ENCODE measurements around the gene SLAMF1.
A peak's percentile ranks its signal among the peaks of the same experiment; 100 is the strongest.
"Not testable (repeated sequence)": the region's sequence is repeated elsewhere in the genome, so short reads cannot be mapped to it uniquely, and the experiment has no call there.

Gene SLAMF1

GRCh38 chr1:160646711-160647328 is at the start of gene SLAMF1:
SLAMF1 (minus strand) TSS chr1:160647044; CDS start chr1:160646945, 99 bp downstream.
- DNase-seq = no peak

GRCh38 chr1:160692390-160692789 is 45.5 kb upstream of the SLAMF1 start:
- not testable (repeated sequence) for DNase-seq

GRCh38 chr1:160685266-160685665 is 38.4 kb upstream of the SLAMF1 start:
- no peak for DNase-seq

- no peak for DNase-seq
Observed at GRCh38 chr1:160682983-160683865, 36.4 kb upstream of the SLAMF1 start.

- no peak for DNase-seq
Observed at GRCh38 chr1:160681891-160682140, 35.0 kb upstream of the SLAMF1 start.

- DNase-seq = peak; percentile 34
Observed at GRCh38 chr1:160681066-160681890, 34.4 kb upstream of the SLAMF1 start.

- DNase-seq = no peak
Observed at GRCh38 chr1:160680399-160680798, 33.6 kb upstream of the SLAMF1 start.

- no peak for DNase-seq
Observed at GRCh38 chr1:160679893-160680292, 33.0 kb upstream of the SLAMF1 start.

GRCh38 chr1:160676869-160677597 is 30.2 kb upstream of the SLAMF1 start:
- DNase-seq = no peak

- peak; percentile 54 for DNase-seq
Observed at GRCh38 chr1:160675641-160676410, 29.0 kb upstream of the SLAMF1 start.

- DNase-seq = no peak
Observed at GRCh38 chr1:160674415-160674814, 27.6 kb upstream of the SLAMF1 start.

- no peak for DNase-seq
Observed at GRCh38 chr1:160672789-160673695, 26.2 kb upstream of the SLAMF1 start.

GRCh38 chr1:160671603-160672517 is 25.0 kb upstream of the SLAMF1 start:
- DNase-seq = no peak

GRCh38 chr1:160670701-160671100 is 23.9 kb upstream of the SLAMF1 start:
- no peak for DNase-seq

GRCh38 chr1:160669802-160670201 is 23.0 kb upstream of the SLAMF1 start:
- DNase-seq = no peak

- DNase-seq = no peak
Observed at GRCh38 chr1:160669276-160669675, 22.4 kb upstream of the SLAMF1 start.

- DNase-seq = no peak
Observed at GRCh38 chr1:160667896-160668295, 21.1 kb upstream of the SLAMF1 start.

- DNase-seq = no peak
Observed at GRCh38 chr1:160666079-160666442, 19.2 kb upstream of the SLAMF1 start.

- no peak for DNase-seq
Observed at GRCh38 chr1:160665330-160666078, 18.7 kb upstream of the SLAMF1 start.

Measured in fibroblast of upper back skin (primary cell).